Activated naive CD4-positive, alpha-beta T cell treated with anti-CD3 and anti-CD28 coated beads, Interleukin-2, amount 50 U/mL, for 16 hours (primary cell): ENCODE results near the gene FEM1C.
"Not testable (repeated sequence)": the region's sequence is repeated elsewhere in the genome, so short reads cannot be mapped to it uniquely, and the experiment has no call there.

Experiments used
- DNase-seq: peaks from one replicate; pipeline ENCODE4 v3.0.0-alpha.2; 2020

The FEM1C gene

GRCh38 chr5:115516372-115516771 lies 28.2 kb downstream of the FEM1C start:
- no peak for DNase-seq

GRCh38 chr5:115514220-115514619 lies 30.4 kb downstream of the FEM1C start:
- no peak for DNase-seq

GRCh38 chr5:115511632-115512031 lies 32.9 kb downstream of the FEM1C start:
- no peak for DNase-seq

- no peak for DNase-seq
These were observed 34.4 kb downstream of the FEM1C start for GRCh38 chr5:115510145-115510645.

- DNase-seq, result no peak
These were observed 35.0 kb downstream of the FEM1C start for GRCh38 chr5:115509547-115509946.

GRCh38 chr5:115507681-115508080 lies 36.9 kb downstream of the FEM1C start:
- no peak for DNase-seq

GRCh38 chr5:115503420-115503819 lies 41.2 kb downstream of the FEM1C start:
- no peak for DNase-seq

GRCh38 chr5:115501464-115502210 lies 42.9 kb downstream of the FEM1C start:
- DNase-seq, result no peak

- no peak for DNase-seq
These were observed 44.4 kb downstream of the FEM1C start for GRCh38 chr5:115500225-115500624.

GRCh38 chr5:115496936-115497576 lies 47.5 kb downstream of the FEM1C start:
- DNase-seq, result no peak

- DNase-seq, result no peak
These were observed 49.8 kb downstream of the FEM1C start for GRCh38 chr5:115494570-115495289.

GRCh38 chr5:115490596-115490995 lies 54.0 kb downstream of the FEM1C start:
- DNase-seq, result no peak

- DNase-seq, result no peak
These were observed 54.8 kb downstream of the FEM1C start for GRCh38 chr5:115489733-115490132.

- DNase-seq, result no peak
These were observed 56.8 kb downstream of the FEM1C start for GRCh38 chr5:115487756-115488155.

- no peak for DNase-seq
These were observed 57.4 kb downstream of the FEM1C start for GRCh38 chr5:115487168-115487567.

GRCh38 chr5:115486728-115487127 lies 57.8 kb downstream of the FEM1C start:
- no peak for DNase-seq

GRCh38 chr5:115484368-115484767 lies 60.2 kb downstream of the FEM1C start:
- DNase-seq, result no peak

GRCh38 chr5:115480900-115481299 lies 63.7 kb downstream of the FEM1C start:
- DNase-seq, result no peak

- no peak for DNase-seq
These were observed 64.3 kb downstream of the FEM1C start for GRCh38 chr5:115480271-115480670.

- DNase-seq, result not testable (repeated sequence)
These were observed 65.3 kb downstream of the FEM1C start for GRCh38 chr5:115479166-115479873.

- DNase-seq, result no peak
These were observed 66.3 kb downstream of the FEM1C start for GRCh38 chr5:115478281-115478680.

- no peak for DNase-seq
These were observed 67.0 kb downstream of the FEM1C start for GRCh38 chr5:115477581-115477980.

- DNase-seq, result no peak
These were observed 68.8 kb downstream of the FEM1C start for GRCh38 chr5:115475788-115476187.
